ENCODE measurements around the gene ADCK2.
"Not testable (repeated sequence)": the region's sequence is repeated elsewhere in the genome, so short reads cannot be mapped to it uniquely, and the experiment has no call there.

The ADCK2 gene

GRCh38 chr7:140667476-140667875 is 5.3 kb upstream of the ADCK2 start:
- Histone ChIP-seq H3K27me3 (ENCODE audit: insufficient read depth, low read length) (no peaks in the 10 kb centered on the region), H4K20me1 (ENCODE audit: insufficient read depth, low read length) (no peaks in the 10 kb centered on the region), H3F3A (ENCODE audit: insufficient read depth, low read length) (no peaks in the 10 kb centered on the region), H3K27ac (ENCODE audit: low read depth, low read length, poor library complexity, severe bottlenecking) (no peak overlapping the region), H3K36me3 (ENCODE audit: insufficient read depth, low read length) (no peaks in the 10 kb centered on the region), H3K79me2 (ENCODE audit: insufficient read depth, low read length) (no peaks in the 10 kb centered on the region), H3K4me1 (ENCODE audit: insufficient read depth, low read length, severe bottlenecking) (peaks cover 8% of the 10 kb centered on the region), H3K9me2 (ENCODE audit: low read depth, low read length) (no peaks in the 10 kb centered on the region), H3K9ac (ENCODE audit: low read length) (no peak overlapping the region), H3K4me2 (ENCODE audit: low read length) (no peak overlapping the region), H3K9me3 (ENCODE audit: low read length) (no peaks in the 10 kb centered on the region), H3K4me3 (ENCODE audit: low read depth, low read length, poor library complexity, severe bottlenecking) (no peak overlapping the region), H2AFZ (ENCODE audit: low read length) (no peak overlapping the region)
- no peak for TF ChIP-seq CTCF (IDR thresholded peaks at IDR 0.05; ENCODE audit: low read length)
- TF ChIP-seq EZH2 (IDR thresholded peaks at IDR 0.05; ENCODE audit: borderline replicate concordance, low read length): no peak

- TF ChIP-seq CTCF (IDR thresholded peaks at IDR 0.05; ENCODE audit: low read length): no peak
- no peak for TF ChIP-seq EZH2 (IDR thresholded peaks at IDR 0.05; ENCODE audit: borderline replicate concordance, low read length)
- Histone ChIP-seq H4K20me1 (ENCODE audit: insufficient read depth, low read length) (no peaks in the 10 kb centered on the region), H3K27ac (ENCODE audit: low read depth, low read length, poor library complexity, severe bottlenecking) (no peak overlapping the region), H3K4me1 (ENCODE audit: insufficient read depth, low read length, severe bottlenecking) (peaks cover 13% of the 10 kb centered on the region), H3K9me3 (ENCODE audit: low read length) (no peaks in the 10 kb centered on the region), H2AFZ (ENCODE audit: low read length) (no peak overlapping the region), H3K36me3 (ENCODE audit: insufficient read depth, low read length) (no peaks in the 10 kb centered on the region), H3K9me2 (ENCODE audit: low read depth, low read length) (no peaks in the 10 kb centered on the region), H3K27me3 (ENCODE audit: insufficient read depth, low read length) (no peaks in the 10 kb centered on the region), H3K4me2 (ENCODE audit: low read length) (no peak overlapping the region), H3F3A (ENCODE audit: insufficient read depth, low read length) (0 out of 2 replicates have a peak, but pooled peaks cover under 1% of the 10 kb centered on the region), H3K9ac (ENCODE audit: low read length) (no peak overlapping the region), H3K79me2 (ENCODE audit: insufficient read depth, low read length) (no peaks in the 10 kb centered on the region), H3K4me3 (ENCODE audit: low read depth, low read length, poor library complexity, severe bottlenecking) (no peak overlapping the region)
Observed at GRCh38 chr7:140668641-140669040, 4.1 kb upstream of the ADCK2 start.

- H3K79me2 ChIP-seq (ENCODE audit: insufficient read depth, low read length): no peaks in the 10 kb centered on the region
- H3K27me3 ChIP-seq (ENCODE audit: insufficient read depth, low read length): no peaks in the 10 kb centered on the region
- no peak overlapping the region for H3K9ac ChIP-seq (ENCODE audit: low read length)
- H3K36me3 ChIP-seq (ENCODE audit: insufficient read depth, low read length): no peaks in the 10 kb centered on the region
- H3K4me3 ChIP-seq (ENCODE audit: low read depth, low read length, poor library complexity, severe bottlenecking): no peak overlapping the region
- peaks cover 8% of the 10 kb centered on the region; the same call in 1 of the 2 replicates for H3F3A ChIP-seq (ENCODE audit: insufficient read depth, low read length)
- no peaks in the 10 kb centered on the region for H4K20me1 ChIP-seq (ENCODE audit: insufficient read depth, low read length)
- no peak overlapping the region for H3K27ac ChIP-seq (ENCODE audit: low read depth, low read length, poor library complexity, severe bottlenecking)
- no peak for TF ChIP-seq CTCF (IDR thresholded peaks at IDR 0.05; ENCODE audit: low read length)
- TF ChIP-seq EZH2 (IDR thresholded peaks at IDR 0.05; ENCODE audit: borderline replicate concordance, low read length): no peak
- H3K4me2 ChIP-seq (ENCODE audit: low read length): no peak overlapping the region
- peaks cover 20% of the 10 kb centered on the region for H3K4me1 ChIP-seq (ENCODE audit: insufficient read depth, low read length, severe bottlenecking)
- no peak overlapping the region for H2AFZ ChIP-seq (ENCODE audit: low read length)
- H3K9me3 ChIP-seq (ENCODE audit: low read length): no peaks in the 10 kb centered on the region
- no peaks in the 10 kb centered on the region for H3K9me2 ChIP-seq (ENCODE audit: low read depth, low read length)
Observed at GRCh38 chr7:140669352-140669751, 3.4 kb upstream of the ADCK2 start.

GRCh38 chr7:140669862-140670261 is 2.9 kb upstream of the ADCK2 start:
- not testable (repeated sequence) for H2AFZ ChIP-seq (ENCODE audit: low read length); H3K9me3 ChIP-seq (ENCODE audit: low read length); H3K9me2 ChIP-seq (ENCODE audit: low read depth, low read length); H3K4me2 ChIP-seq (ENCODE audit: low read length); H3K79me2 ChIP-seq (ENCODE audit: insufficient read depth, low read length); H3K9ac ChIP-seq (ENCODE audit: low read length); H3K27ac ChIP-seq (ENCODE audit: low read depth, low read length, poor library complexity, severe bottlenecking); H3K36me3 ChIP-seq (ENCODE audit: insufficient read depth, low read length); H3K27me3 ChIP-seq (ENCODE audit: insufficient read depth, low read length); H3K4me3 ChIP-seq (ENCODE audit: low read depth, low read length, poor library complexity, severe bottlenecking); H4K20me1 ChIP-seq (ENCODE audit: insufficient read depth, low read length)
- Histone ChIP-seq H3K4me1 (ENCODE audit: insufficient read depth, low read length, severe bottlenecking) (peaks cover 25% of the 10 kb centered on the region), H3F3A (ENCODE audit: insufficient read depth, low read length) (peaks cover 13% of the 10 kb centered on the region; the same call in 1 of the 2 replicates)
